HepG2 (cell line): Measurements from ENCODE around the gene RBP5. TPM values are rescaled to one million over a fixed set of nuclear protein-coding genes. Genes with fewer than 3 reads are reported as not detected.

Experiments used
- ATAC-seq: fragments of 200-7000 bp; cut with Tn5 transposase; 3 replicates; pipeline ENCODE4 v1.9.1; 2020; ENCODE audit warnings: mild to moderate bottlenecking, moderate library complexity
- BruUV-seq: library from RNA; stranded (reverse); fragments of 400-500 nt; replicated peaks from 2 replicates; lab custom pipeline; 2021; lab: Mats Ljungman, UMichigan
- CTCF ChIA-PET: fragments of 300-600 bp; formaldehyde crosslinking; extraction: SDS; loops from one replicate; lab custom pipeline; 2021; ENCODE audit warnings: low total read pairs, inconsistent platforms, low intra/inter-chr PET ratio; lab: Yijun Ruan, JAX
- POLR2A ChIA-PET: fragments of 350-600 bp; sonication (Branson Sonifier 250); formaldehyde crosslinking; loops from one replicate; lab custom pipeline; 2020; ENCODE audit warnings: antibody characterized with exemption, inconsistent platforms; lab: Yijun Ruan, JAX
- DNase-seq: peaks from one replicate; pipeline ENCODE4 v3.0.0-alpha.2; 2015; ENCODE audit warnings: low spot score
- FAIRE-seq: peaks from 3 replicates; lab custom pipeline; 2011; peaks lifted over from hg19 to GRCh38; lab: Jason Lieb, UNC
- H2AFZ ChIP-seq: one replicate; pipeline ENCODE4 v1.6.1; 2011; ENCODE audit warnings: low read length, inconsistent platforms
- H3K27ac ChIP-seq: fragments of 300-600 bp; 3 replicates; pipeline ENCODE4 v1.8.0; 2011; ENCODE audit warnings: mixed run types, mild to moderate bottlenecking, mixed read lengths, low read length, inconsistent platforms; ENCODE audit not compliant: insufficient read depth; ENCODE audit errors: extremely low read length
- H3K27me3 ChIP-seq, 2 experiments: fragments of 200-600 bp in 1 of 2; 2 replicates in 1 of 2; 3 replicates in 1 of 2; pipeline versions ENCODE4 v1.6.0 to v1.8.0; 2011; ENCODE audit warnings: low read length in 2 of 2, mild to moderate bottlenecking in 2 of 2, moderate library complexity in 2 of 2, inconsistent platforms in 1 of 2; ENCODE audit not compliant: insufficient read depth in 2 of 2, control insufficient read depth in 1 of 2
- H3K36me3 ChIP-seq, 2 experiments: fragments of 200-600 bp in 1 of 2; replicated peaks in 1 of 2; 2 replicates in 1 of 2; 3 replicates in 1 of 2; pipeline versions ENCODE4 v1.5.1 to v1.8.0; 2011; ENCODE audit warnings: low read length in 2 of 2, inconsistent platforms in 1 of 2; ENCODE audit not compliant: insufficient read depth in 2 of 2, control insufficient read depth in 1 of 2
- H3K4me1 ChIP-seq: 2 replicates; pipeline ENCODE4 v1.5.1; 2012; ENCODE audit warnings: low read length, inconsistent platforms; ENCODE audit not compliant: insufficient read depth
- H3K4me2 ChIP-seq: 2 replicates; pipeline ENCODE4 v1.6.0; 2011; ENCODE audit warnings: low read depth, low read length, inconsistent platforms
- H3K4me3 ChIP-seq, 3 experiments: fragments of 200-600 bp in 1 of 3; sonication (generic), shearing (Covaris generic) in 1 of 3; replicated peaks in 1 of 3; 2 replicates each; pipeline ENCODE4 v1.5.1; 2011 to 2016; ENCODE audit warnings: low read length in 3 of 3, inconsistent platforms in 2 of 3, low read depth in 2 of 3, mild to moderate bottlenecking in 2 of 3, control low read depth in 1 of 3, mixed read lengths in 1 of 3; ENCODE audit not compliant: insufficient read depth in 1 of 3
- H3K79me2 ChIP-seq: one replicate; pipeline ENCODE4 v1.6.1; 2011; ENCODE audit warnings: low read length, inconsistent platforms; ENCODE audit not compliant: insufficient read depth
- H3K9ac ChIP-seq: 2 replicates; pipeline ENCODE4 v1.6.0; 2011; ENCODE audit warnings: mild to moderate bottlenecking, low read depth, low read length, inconsistent platforms; ENCODE audit not compliant: insufficient read depth
- H3K9me3 ChIP-seq: 2 replicates; pipeline ENCODE4 v1.5.1; 2012; ENCODE audit warnings: mild to moderate bottlenecking, low read length
- H4K20me1 ChIP-seq: 2 replicates; pipeline ENCODE4 v1.6.0; 2011; ENCODE audit warnings: inconsistent platforms, mild to moderate bottlenecking, low read length, moderate library complexity; ENCODE audit not compliant: insufficient read depth
- ATF7-NPFF ChIP-seq: sonication (generic); formaldehyde crosslinking; IDR thresholded peaks from 2 replicates; pipeline ENCODE4 v1.8.1; 2023; ENCODE audit warnings: mild to moderate bottlenecking, low read depth, missing genetic modification reagents, moderate library complexity
- SOX5 ChIP-seq: IDR thresholded peaks from 2 replicates; pipeline ENCODE4 v1.6.1; 2016; ENCODE audit warnings: borderline replicate concordance
- TAF15 ChIP-seq: fragments of 200-400 bp; formaldehyde crosslinking; IDR thresholded peaks from one replicate; pipeline ENCODE4 v1.6.1; 2018; ENCODE audit warnings: mild to moderate bottlenecking, low read depth, low read length; ENCODE audit not compliant: poor library complexity, severe bottlenecking
- ZIK1 ChIP-seq: sonication (generic); formaldehyde crosslinking; IDR thresholded peaks from 2 replicates; pipeline ENCODE4 v1.5.0; 2020; ENCODE audit warnings: mild to moderate bottlenecking, low read depth, missing genetic modification reagents, borderline replicate concordance
- ZNF138 ChIP-seq: sonication (generic); formaldehyde crosslinking; IDR thresholded peaks from 2 replicates; pipeline ENCODE4 v1.5.0; 2020; ENCODE audit warnings: mild to moderate bottlenecking, low read depth, missing genetic modification reagents
- ZNF530 ChIP-seq: sonication (generic); formaldehyde crosslinking; IDR thresholded peaks from 2 replicates; pipeline ENCODE4 v1.5.0; 2020; ENCODE audit warnings: low read depth, mild to moderate bottlenecking, missing genetic modification reagents
- ZNF543 ChIP-seq: sonication (generic); formaldehyde crosslinking; IDR thresholded peaks from 2 replicates; pipeline ENCODE4 v1.4.0; 2020; ENCODE audit warnings: mild to moderate bottlenecking, missing genetic modification reagents
- ZNF552 ChIP-seq: sonication (generic); formaldehyde crosslinking; IDR thresholded peaks from 2 replicates; pipeline ENCODE4 v1.9.0; 2022; ENCODE audit warnings: missing genetic modification reagents, mild to moderate bottlenecking, borderline replicate concordance
- ZNF776 ChIP-seq: sonication (generic); formaldehyde crosslinking; IDR thresholded peaks from 2 replicates; pipeline ENCODE4 v1.4.0; 2020; ENCODE audit warnings: mild to moderate bottlenecking, missing genetic modification reagents
- WGBS: methylation state at CpG from one replicate; pipeline ENCODE4 v1.1.6; 2017; ENCODE audit warnings: low lambda C conversion rate; 5-methylcytosine and 5-hydroxymethylcytosine counted together
- in situ Hi-C: cut with HindIII; loops from 2 replicates; pipeline ENCODE4 v1.10.0; 2017; ENCODE audit warnings: low pct_unique_long_range_greater_than_20kb; ENCODE audit not compliant: extremely low pct_ligation_motif_present
- intact Hi-C: fragments of 100-400 bp; cut with micrococcal nuclease; formaldehyde crosslinking; loops from one replicate; pipeline ENCODE4 v1.10.0; 2022; ENCODE audit not compliant: unreplicated experiment
- polyA plus RNA-seq, 8 experiments: library from polyadenylated mRNA; depleted of rRNA in 3 of 8; stranded (reverse) in 7 of 8; unstranded in 1 of 8; fragments of >200 nt; fragmentation: Illumina TruSeq in 4 of 8; extraction: Trizol in 4 of 8; gene quantifications; 2 replicates each; pipeline versions ENCODE4 v1.2.1 to v1.2.3, GENCODE V29; 2011 to 2016; ENCODE audit warnings: low read depth in 4 of 8, missing spikeins in 1 of 8, mixed read lengths in 1 of 8; ENCODE audit not compliant: insufficient read depth in 1 of 8
- total RNA-seq, 5 experiments: library from RNA; depleted of rRNA; stranded (reverse); fragments of >200 nt; fragmentation: Illumina TruSeq; extraction: Trizol; gene quantifications; 2 replicates each; pipeline ENCODE4 v1.2.3, GENCODE V29; 2016; ENCODE audit warnings: low read depth in 1 of 5
- TF ChIP-seq, protein P1 (sequence below): sonication (generic); formaldehyde crosslinking; IDR thresholded peaks from 2 replicates; pipeline ENCODE4 v1.4.0; 2020; ENCODE audit warnings: missing genetic modification reagents, low read depth, mild to moderate bottlenecking, borderline replicate concordance
- TF ChIP-seq, protein P2 (sequence below): sonication (generic); formaldehyde crosslinking; conservative IDR thresholded peaks from 2 replicates; pipeline ENCODE4 v1.5.0; 2020; ENCODE audit warnings: missing genetic modification reagents
- TF ChIP-seq, protein P3 (sequence below): sonication (generic); formaldehyde crosslinking; IDR thresholded peaks from 2 replicates; pipeline ENCODE4 v1.4.0; 2020; ENCODE audit warnings: mild to moderate bottlenecking, missing genetic modification reagents

RBP5 gene
- total and polyA plus RNA-seq, 2 of the 13 experiments (the other 11 are each of a cell fraction or from before 2014, with no cell fraction given): 13.8 to 19.8 TPM

DNA sequence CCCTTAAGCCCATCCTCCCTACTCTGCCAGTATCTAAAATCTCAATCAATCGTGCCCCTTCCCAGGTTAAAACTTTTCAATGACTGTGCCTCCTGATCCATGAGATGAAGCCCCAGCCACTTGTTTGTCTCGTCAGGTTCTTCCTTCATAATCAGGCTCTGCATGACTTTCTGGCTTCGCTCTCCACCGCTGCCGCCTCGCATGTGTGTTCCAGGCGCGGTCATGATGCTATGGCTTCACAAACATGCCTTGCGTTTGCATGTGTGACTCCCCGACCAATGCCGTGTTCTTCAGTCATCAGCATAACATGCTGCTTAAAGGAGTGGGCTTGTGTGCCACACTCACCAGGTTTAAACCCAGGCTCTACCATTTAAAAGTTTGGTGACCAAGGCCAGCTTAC, 14.7 kb downstream of the RBP5 start:
- no peak for TF ChIP-seq ATF7-NPFF (CRISPR knock-in tag)
- TF ChIP-seq ZIK1: no peak
- no peak for TF ChIP-seq TAF15
- no peak for TF ChIP-seq SOX5 (CRISPR knock-in tag)
- no peak overlapping the region for H3K27ac ChIP-seq
- no peaks in the 10 kb centered on the region for H4K20me1 ChIP-seq
- in situ Hi-C loops (loop anchor here (10.0 kb wide), 2 partner anchors 49 to 169 kb away; partner anchors contain the start of genes C12orf57, C1S and RNU7-1), intact Hi-C loops (loop anchor here (5.0 kb wide), 1 partner anchor 187 kb away; the partner anchor contains the start of gene ATN1)
- H3K36me3 ChIP-seq: peaks cover 3 to 5% of the 10 kb centered on the region in 2 experiments; a peak in 4 of 5 replicates
- ATAC-seq (no peak), DNase-seq (no peak), FAIRE-seq (no peak)
- BruUV-seq: no TSS peak
- no peak overlapping the region for H3K9ac ChIP-seq
- 96% methylated on average over 11 of the region's 11 CpGs for WGBS
- H3K27me3 ChIP-seq: no peaks in the 10 kb centered on the region
- CTCF ChIA-PET: interaction anchor here (0.6 to 1.9 kb wide), 5 partner anchors 21 to 170 kb away, joined by 3 to 12 read pairs (median 4); partner anchors contain the start of genes C12orf57, C1S and RNU7-1
- H3K4me3 ChIP-seq: no peak overlapping the region
- no peak overlapping the region for H2AFZ ChIP-seq
- H3K79me2 ChIP-seq: no peaks in the 10 kb centered on the region
- no peak overlapping the region for H3K4me2 ChIP-seq
- no peaks in the 10 kb centered on the region for H3K9me3 ChIP-seq
- POLR2A ChIA-PET: interaction anchor here (1.2 kb wide), 1 partner anchor 187 kb away, joined by 3 read pairs; no protein-coding TSS in a partner anchor
- H3K4me1 ChIP-seq: peaks cover 27% of the 10 kb centered on the region

DNA sequence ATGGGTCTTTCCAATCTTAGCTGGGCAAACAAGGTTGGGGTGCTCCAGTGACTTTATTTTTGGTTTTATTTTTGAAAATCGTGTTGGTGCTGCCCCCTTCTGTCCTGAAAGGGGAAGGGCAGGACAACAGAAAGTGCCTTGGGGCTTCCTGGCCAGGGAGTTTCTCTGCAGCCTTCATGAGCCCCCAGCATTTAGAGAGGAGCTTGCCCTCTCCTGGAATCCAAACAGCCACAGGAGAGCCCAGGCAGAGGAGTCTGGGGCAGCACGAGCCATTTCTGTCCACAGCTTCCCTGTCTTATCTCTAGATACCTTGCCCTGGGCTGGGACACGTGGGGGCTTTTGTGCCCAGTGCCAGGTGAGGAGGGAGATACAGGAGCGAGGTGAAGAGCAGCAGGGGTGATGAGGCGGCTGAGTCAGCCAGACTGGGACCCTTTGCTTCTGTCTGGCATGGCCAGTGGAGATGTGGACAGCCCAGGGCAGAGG, 15.3 kb downstream of the RBP5 start:
- H3K9ac ChIP-seq: no peak overlapping the region; the same call in 1 of the 2 replicates
- H3K4me3 ChIP-seq: no peak overlapping the region
- POLR2A ChIA-PET: interaction anchor here (0.8 to 2.4 kb wide), 5 partner anchors 10 to 187 kb away, joined by 3 to 12 read pairs (median 4); partner anchors contain the start of genes C12orf57, RBP5 and RNU7-1
- WGBS: 52% methylated on average over 5 of the region's 5 CpGs
- no peak overlapping the region for H2AFZ ChIP-seq
- intact Hi-C loops: loop anchor here (1.0 to 5.0 kb wide), 2 partner anchors 53 to 186 kb away; partner anchors contain the start of genes ATN1 and C1S
- no peaks in the 10 kb centered on the region for H4K20me1 ChIP-seq
- in situ Hi-C loops: loop anchor here (10.0 kb wide), 2 partner anchors 49 to 169 kb away; partner anchors contain the start of genes C12orf57, C1S and RNU7-1
- H3K27me3 ChIP-seq: no peaks in the 10 kb centered on the region; a peak in 1 of 5 replicates
- H3K4me1 ChIP-seq: peaks cover 27% of the 10 kb centered on the region
- no peak overlapping the region for H3K4me2 ChIP-seq
- H3K9me3 ChIP-seq: no peaks in the 10 kb centered on the region
- BruUV-seq: no TSS peak
- peak; percentile 32 for FAIRE-seq
- no peak for DNase-seq
- H3K79me2 ChIP-seq: peaks cover 3% of the 10 kb centered on the region
- H3K27ac ChIP-seq: no peak overlapping the region
- no peak for ATAC-seq
- CTCF ChIA-PET: interaction anchor here (0.6 to 1.9 kb wide), 5 partner anchors 21 to 169 kb away, joined by 3 to 12 read pairs (median 4); partner anchors contain the start of genes C12orf57, C1S and RNU7-1
- peaks cover 3 to 5% of the 10 kb centered on the region in 2 experiments; a peak in 4 of 5 replicates for H3K36me3 ChIP-seq
- TF ChIP-seq, protein P1, sequence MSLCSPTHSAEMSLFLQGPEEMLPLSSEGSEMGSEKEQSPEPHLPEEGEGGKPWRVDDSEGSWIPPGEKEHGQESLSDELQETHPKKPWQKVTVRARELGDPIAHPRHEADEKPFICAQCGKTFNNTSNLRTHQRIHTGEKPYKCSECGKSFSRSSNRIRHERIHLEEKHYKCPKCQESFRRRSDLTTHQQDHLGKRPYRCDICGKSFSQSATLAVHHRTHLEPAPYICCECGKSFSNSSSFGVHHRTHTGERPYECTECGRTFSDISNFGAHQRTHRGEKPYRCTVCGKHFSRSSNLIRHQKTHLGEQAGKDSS: no peak
- no peak for TF ChIP-seq ZNF138 (CRISPR knock-in tag)
- no peak for TF ChIP-seq ZNF776 (CRISPR knock-in tag)
- TF ChIP-seq ZNF552 (CRISPR knock-in tag): no peak
- no peak for TF ChIP-seq ZNF543 (CRISPR knock-in tag)
- TF ChIP-seq ZNF530 (CRISPR knock-in tag): no peak
- TF ChIP-seq, protein P2, sequence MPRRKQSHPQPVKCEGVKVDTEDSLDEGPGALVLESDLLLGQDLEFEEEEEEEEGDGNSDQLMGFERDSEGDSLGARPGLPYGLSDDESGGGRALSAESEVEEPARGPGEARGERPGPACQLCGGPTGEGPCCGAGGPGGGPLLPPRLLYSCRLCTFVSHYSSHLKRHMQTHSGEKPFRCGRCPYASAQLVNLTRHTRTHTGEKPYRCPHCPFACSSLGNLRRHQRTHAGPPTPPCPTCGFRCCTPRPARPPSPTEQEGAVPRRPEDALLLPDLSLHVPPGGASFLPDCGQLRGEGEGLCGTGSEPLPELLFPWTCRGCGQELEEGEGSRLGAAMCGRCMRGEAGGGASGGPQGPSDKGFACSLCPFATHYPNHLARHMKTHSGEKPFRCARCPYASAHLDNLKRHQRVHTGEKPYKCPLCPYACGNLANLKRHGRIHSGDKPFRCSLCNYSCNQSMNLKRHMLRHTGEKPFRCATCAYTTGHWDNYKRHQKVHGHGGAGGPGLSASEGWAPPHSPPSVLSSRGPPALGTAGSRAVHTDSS (CRISPR knock-in tag): no peak
- TF ChIP-seq, protein P3, sequence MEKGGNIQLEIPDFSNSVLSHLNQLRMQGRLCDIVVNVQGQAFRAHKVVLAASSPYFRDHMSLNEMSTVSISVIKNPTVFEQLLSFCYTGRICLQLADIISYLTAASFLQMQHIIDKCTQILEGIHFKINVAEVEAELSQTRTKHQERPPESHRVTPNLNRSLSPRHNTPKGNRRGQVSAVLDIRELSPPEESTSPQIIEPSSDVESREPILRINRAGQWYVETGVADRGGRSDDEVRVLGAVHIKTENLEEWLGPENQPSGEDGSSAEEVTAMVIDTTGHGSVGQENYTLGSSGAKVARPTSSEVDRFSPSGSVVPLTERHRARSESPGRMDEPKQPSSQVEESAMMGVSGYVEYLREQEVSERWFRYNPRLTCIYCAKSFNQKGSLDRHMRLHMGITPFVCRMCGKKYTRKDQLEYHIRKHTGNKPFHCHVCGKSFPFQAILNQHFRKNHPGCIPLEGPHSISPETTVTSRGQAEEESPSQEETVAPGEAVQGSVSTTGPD (CRISPR knock-in tag): no peak
